Spleen (tissue), 11 donors: ENCODE data around the gene POLR3B. TPM values are rescaled to one million over a fixed set of nuclear protein-coding genes. Genes with fewer than 3 reads are reported as not detected.

Source experiments
- DNase-seq: peaks from one replicate; pipeline ENCODE4 v3.0.0-alpha.2; 2020
- H3K27ac ChIP-seq, 8 donors: fragments of 200-600 bp; sonication (generic) in 7 of 8; 1 replicate in 4 of 8; 2 replicates in 4 of 8; pipeline versions ENCODE4 v1.5.0 to v1.8.0; 2016 to 2021; ENCODE audit warnings: inconsistent platforms in 4 of 8, mild to moderate bottlenecking in 4 of 8, moderate library complexity in 1 of 8
- H3K27me3 ChIP-seq, 7 donors: fragments of 200-600 bp; sonication (generic) in 6 of 7; replicated peaks in 1 of 7; 1 replicate in 4 of 7; 2 replicates in 3 of 7; pipeline versions ENCODE4 v1.5.0 to v1.8.0; 2016 to 2021; ENCODE audit warnings: inconsistent platforms in 3 of 7, mild to moderate bottlenecking in 1 of 7
- H3K36me3 ChIP-seq, 6 donors: fragments of 200-600 bp; sonication (generic) in 5 of 6; 1 replicate in 4 of 6; 2 replicates in 2 of 6; pipeline versions ENCODE4 v1.5.0 to v1.8.0; 2016 to 2021; ENCODE audit warnings: inconsistent platforms in 2 of 6
- H3K4me1 ChIP-seq, 6 donors: fragments of 200-600 bp; sonication (generic) in 5 of 6; 1 replicate in 3 of 6; 2 replicates in 3 of 6; pipeline versions ENCODE4 v1.5.0 to v1.8.0; 2016 to 2021; ENCODE audit warnings: inconsistent platforms in 3 of 6
- H3K4me3 ChIP-seq, 8 donors: fragments of 200-600 bp; sonication (generic) in 7 of 8; 1 replicate in 4 of 8; 2 replicates in 4 of 8; pipeline versions ENCODE4 v1.5.0 to v1.8.0; 2016 to 2021; ENCODE audit warnings: inconsistent platforms in 4 of 8, mild to moderate bottlenecking in 4 of 8, moderate library complexity in 2 of 8
- H3K9me3 ChIP-seq, 8 donors: fragments of 200-600 bp; sonication (generic) in 7 of 8; 1 replicate in 4 of 8; 2 replicates in 4 of 8; pipeline versions ENCODE4 v1.5.0 to v1.8.0; 2016 to 2021; ENCODE audit warnings: inconsistent platforms in 4 of 8
- POLR2A ChIP-seq, 3 donors: fragments of 450-650 bp; IDR thresholded peaks; one replicate each; pipeline ENCODE4 v1.5.1; 2017; ENCODE audit warnings: antibody characterized with exemption in 3 of 3, mild to moderate bottlenecking in 1 of 3
- POLR2AphosphoS5 ChIP-seq, 3 donors: sonication (generic); formaldehyde crosslinking; IDR thresholded peaks; one replicate each; pipeline ENCODE4 v1.5.1; 2017; ENCODE audit warnings: antibody characterized with exemption in 3 of 3
- WGBS, 5 donors: extraction: QIAGEN DNeasy Blood & Tissue Kit in 3 of 5; methylation state at CpG; one replicate each; pipeline versions ENCODE4 v1.1.5 to v1.1.7; 2013 to 2018; 5-methylcytosine and 5-hydroxymethylcytosine counted together
- intact Hi-C: fragments of 100-400 bp; cut with DNase I; formaldehyde crosslinking; loops from one replicate; pipeline ENCODE4 v1.15.0; 2023; ENCODE audit warnings: low total_unique reads
- polyA plus RNA-seq, 3 donors: library from polyadenylated mRNA; stranded (reverse); fragments of 200-250 nt; gene quantifications; one replicate each; pipeline ENCODE4 v1.2.1, GENCODE V29; 2013
- total RNA-seq, 7 donors: library from RNA; depleted of rRNA in 3 of 7; stranded (reverse); fragments of >200 nt in 3 of 7; fragmentation: NEBNext Ultra II Directional in 4 of 7; extraction: Animal tissue kit (Norgen Biotek cat#: 25700) in 4 of 7; gene quantifications; one replicate each; pipeline versions ENCODE4 v1.1.0 to v1.2.1, GENCODE V29; 2016 to 2021
- TF ChIP-seq, protein P1 (sequence below), 11 experiments: fragments of 200-600 bp in 7 of 11; fragments of 450-650 bp in 4 of 11; sonication (generic) in 4 of 11; IDR thresholded peaks in 8 of 11; conservative IDR thresholded peaks in 3 of 11; 1 replicate in 7 of 11; 2 replicates in 4 of 11; pipeline versions ENCODE4 v1.4.0 to v1.8.0; 2016 to 2021; ENCODE audit warnings: antibody characterized with exemption in 11 of 11, inconsistent platforms in 4 of 11, mild to moderate bottlenecking in 1 of 11
- donor health status: healthy with polysubstance abuse.
- donor health status: DM: no; HTN: no; CAD: no; lungs with moderate emphysema.
- donor health status: DM: no; HTN: no; CAD: no.
- donor health status: Bipolar disorder and iron deficiency.
- donor health status: healthy.
- donor health status: DM: no; HTN: no; CAD: no.
- donor health status: DM: yes; HTN: yes; CAD: no.

POLR3B gene
- total and polyA plus RNA-seq, 10 donors: 1.9 to 10.0 (median 5.6) TPM

DNA sequence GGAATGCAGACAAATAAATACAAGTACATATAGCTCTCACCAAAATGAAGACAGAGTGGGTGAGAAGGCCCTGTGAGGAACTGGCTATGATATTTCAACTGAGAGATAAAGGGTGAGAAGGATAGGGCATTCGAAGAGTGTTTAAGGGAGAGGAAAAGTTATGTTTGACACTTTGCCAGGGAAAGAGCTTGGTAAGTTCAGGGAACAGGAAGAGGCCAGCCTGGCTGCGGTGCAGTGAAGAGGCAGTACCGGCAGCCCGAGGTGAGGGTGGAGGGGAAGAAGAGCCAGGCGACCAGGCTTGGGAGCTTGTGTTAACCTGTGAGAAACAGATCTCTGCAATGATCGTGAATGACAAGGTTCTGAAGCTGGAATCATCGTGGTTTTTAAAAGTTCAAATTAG is 140.5 kb downstream of the POLR3B start:
- H3K9me3 ChIP-seq: no peaks in the 10 kb centered on the region
- H3K4me3 ChIP-seq: no peak overlapping the region
- no peaks in the 10 kb centered on the region for H3K4me1 ChIP-seq
- H3K36me3 ChIP-seq: peaks cover 0 to 76% (median 29%) of the 10 kb centered on the region in 6 donors
- 24 to 42% (median 29%) methylated on average over 7 of the region's 7 CpGs for WGBS, 5 donors
- TF ChIP-seq, protein P1, sequence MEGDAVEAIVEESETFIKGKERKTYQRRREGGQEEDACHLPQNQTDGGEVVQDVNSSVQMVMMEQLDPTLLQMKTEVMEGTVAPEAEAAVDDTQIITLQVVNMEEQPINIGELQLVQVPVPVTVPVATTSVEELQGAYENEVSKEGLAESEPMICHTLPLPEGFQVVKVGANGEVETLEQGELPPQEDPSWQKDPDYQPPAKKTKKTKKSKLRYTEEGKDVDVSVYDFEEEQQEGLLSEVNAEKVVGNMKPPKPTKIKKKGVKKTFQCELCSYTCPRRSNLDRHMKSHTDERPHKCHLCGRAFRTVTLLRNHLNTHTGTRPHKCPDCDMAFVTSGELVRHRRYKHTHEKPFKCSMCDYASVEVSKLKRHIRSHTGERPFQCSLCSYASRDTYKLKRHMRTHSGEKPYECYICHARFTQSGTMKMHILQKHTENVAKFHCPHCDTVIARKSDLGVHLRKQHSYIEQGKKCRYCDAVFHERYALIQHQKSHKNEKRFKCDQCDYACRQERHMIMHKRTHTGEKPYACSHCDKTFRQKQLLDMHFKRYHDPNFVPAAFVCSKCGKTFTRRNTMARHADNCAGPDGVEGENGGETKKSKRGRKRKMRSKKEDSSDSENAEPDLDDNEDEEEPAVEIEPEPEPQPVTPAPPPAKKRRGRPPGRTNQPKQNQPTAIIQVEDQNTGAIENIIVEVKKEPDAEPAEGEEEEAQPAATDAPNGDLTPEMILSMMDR (IDR thresholded peaks at IDR 0.05 in 8 of 11, conservative IDR thresholded peaks at IDR 0.05 in 3 of 11): no peak
- TF ChIP-seq POLR2A (IDR thresholded peaks at IDR 0.05): no peak
- no peak for TF ChIP-seq POLR2AphosphoS5 (IDR thresholded peaks at IDR 0.05)
- DNase-seq: no peak
- H3K27me3 ChIP-seq: no peaks in the 10 kb centered on the region
- intact Hi-C loops: no loop called here
- H3K27ac ChIP-seq: no peak overlapping the region

DNA sequence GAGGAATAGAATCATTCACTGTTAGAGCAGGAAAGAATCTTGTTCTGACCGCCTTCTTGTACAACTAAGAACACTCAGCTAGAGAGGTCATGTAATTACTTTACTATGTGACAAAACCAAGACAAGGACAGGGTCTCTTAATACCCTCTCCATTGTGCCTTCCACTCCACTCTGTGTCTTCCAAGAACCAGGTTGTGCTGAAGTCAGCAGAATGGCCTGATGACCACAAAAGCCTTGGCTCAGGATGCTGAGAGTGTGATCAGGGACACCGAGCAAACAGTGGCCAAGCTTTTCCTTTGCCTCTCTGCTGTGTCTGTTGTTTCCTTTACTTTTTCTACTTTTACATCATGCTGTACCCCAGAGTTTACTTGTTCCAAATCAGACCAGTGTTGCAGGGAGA is 142.1 kb downstream of the POLR3B start:
- Histone ChIP-seq H3K36me3 (peaks cover 0 to 91% (median 40%) of the 10 kb centered on the region in 6 donors), H3K4me3 (no peak overlapping the region), H3K27me3 (no peaks in the 10 kb centered on the region), H3K27ac (no peak overlapping the region), H3K9me3 (no peaks in the 10 kb centered on the region), H3K4me1 (no peaks in the 10 kb centered on the region)
- intact Hi-C loops: no loop called here
- TF ChIP-seq POLR2A (IDR thresholded peaks at IDR 0.05): no peak
- TF ChIP-seq POLR2AphosphoS5 (IDR thresholded peaks at IDR 0.05): no peak
- TF ChIP-seq, protein P1 (IDR thresholded peaks at IDR 0.05 in 8 of 11, conservative IDR thresholded peaks at IDR 0.05 in 3 of 11): no peak
- WGBS, 5 donors: 82 to 95% (median 94%) methylated on average over 2 of the region's 2 CpGs
- no peak for DNase-seq

DNA sequence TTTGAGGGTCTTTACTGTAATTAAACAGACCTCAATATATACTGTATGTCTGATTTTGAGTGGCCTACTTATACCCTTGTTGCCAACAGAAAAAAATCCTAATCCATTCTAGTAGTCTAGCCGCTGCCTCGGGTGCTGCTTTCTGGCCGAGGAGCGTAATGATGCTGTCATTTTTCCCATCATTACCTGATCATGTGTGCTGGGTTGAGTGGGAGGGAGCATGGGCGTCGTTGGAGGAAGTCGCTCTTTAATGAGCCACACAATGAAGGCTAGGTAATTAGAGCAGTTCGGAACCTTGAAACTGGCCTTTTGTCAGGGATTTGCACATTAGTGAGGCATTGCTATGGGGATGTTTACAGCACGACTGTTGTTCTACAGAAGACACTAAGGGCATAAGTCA is 149.1 kb downstream of the POLR3B start:
- H3K36me3 ChIP-seq: peaks cover 0 to 91% (median 29%) of the 10 kb centered on the region in 6 donors
- H3K27ac ChIP-seq: no peak overlapping the region
- intact Hi-C loops: no loop called here
- H3K9me3 ChIP-seq: no peaks in the 10 kb centered on the region
- TF ChIP-seq, protein P1 (IDR thresholded peaks at IDR 0.05 in 8 of 11, conservative IDR thresholded peaks at IDR 0.05 in 3 of 11): no peak
- TF ChIP-seq POLR2A (IDR thresholded peaks at IDR 0.05): no peak
- no peak for TF ChIP-seq POLR2AphosphoS5 (IDR thresholded peaks at IDR 0.05)
- no peaks in the 10 kb centered on the region for H3K4me1 ChIP-seq
- no peak for DNase-seq
- WGBS, 5 donors: 79 to 94% (median 92%) methylated on average over 9 of the region's 9 CpGs
- no peak overlapping the region for H3K4me3 ChIP-seq
- H3K27me3 ChIP-seq: no peaks in the 10 kb centered on the region

DNA sequence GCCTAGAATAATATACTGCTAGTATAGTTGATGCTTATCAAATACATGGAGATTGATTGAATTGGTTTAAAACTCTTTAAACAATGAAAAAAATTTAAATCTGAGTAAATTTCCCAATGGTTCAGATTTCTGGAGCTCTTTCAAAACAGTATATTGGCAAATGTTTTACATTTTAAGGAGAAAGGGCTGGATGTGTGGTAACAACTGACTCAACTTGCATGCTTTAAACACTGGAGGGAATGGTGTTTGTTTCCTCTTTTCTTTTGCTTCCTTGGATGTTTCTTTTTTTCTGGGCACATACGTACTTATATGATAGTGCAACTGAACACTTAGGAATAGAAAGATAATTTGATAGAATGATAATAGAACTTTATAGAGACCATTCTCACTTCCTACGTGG is 151.4 kb downstream of the POLR3B start:
- Histone ChIP-seq H3K36me3 (peaks cover 0 to 68% (median 13%) of the 10 kb centered on the region in 6 donors), H3K27ac (no peak overlapping the region), H3K4me3 (no peak overlapping the region), H3K27me3 (no peaks in the 10 kb centered on the region), H3K9me3 (peaks cover 0 to 6% (median 2%) of the 10 kb centered on the region in 8 donors), H3K4me1 (peaks cover 0 to 9% (median 0%) of the 10 kb centered on the region in 6 donors)
- no peak for DNase-seq
- TF ChIP-seq POLR2A (IDR thresholded peaks at IDR 0.05): no peak
- no peak for TF ChIP-seq POLR2AphosphoS5 (IDR thresholded peaks at IDR 0.05)
- TF ChIP-seq, protein P1 (IDR thresholded peaks at IDR 0.05 in 8 of 11, conservative IDR thresholded peaks at IDR 0.05 in 3 of 11): no peak
- 91 to 95% (median 93%) methylated on average over 2 of the region's 2 CpGs for WGBS, 5 donors
- intact Hi-C loops: no loop called here
